Measurements from ENCODE around the gene TPBGL.

GRCh38 chr11:75280227-75280701, 39.7 kb downstream of the TPBGL start:
- TF ChIP-seq, protein P1, sequence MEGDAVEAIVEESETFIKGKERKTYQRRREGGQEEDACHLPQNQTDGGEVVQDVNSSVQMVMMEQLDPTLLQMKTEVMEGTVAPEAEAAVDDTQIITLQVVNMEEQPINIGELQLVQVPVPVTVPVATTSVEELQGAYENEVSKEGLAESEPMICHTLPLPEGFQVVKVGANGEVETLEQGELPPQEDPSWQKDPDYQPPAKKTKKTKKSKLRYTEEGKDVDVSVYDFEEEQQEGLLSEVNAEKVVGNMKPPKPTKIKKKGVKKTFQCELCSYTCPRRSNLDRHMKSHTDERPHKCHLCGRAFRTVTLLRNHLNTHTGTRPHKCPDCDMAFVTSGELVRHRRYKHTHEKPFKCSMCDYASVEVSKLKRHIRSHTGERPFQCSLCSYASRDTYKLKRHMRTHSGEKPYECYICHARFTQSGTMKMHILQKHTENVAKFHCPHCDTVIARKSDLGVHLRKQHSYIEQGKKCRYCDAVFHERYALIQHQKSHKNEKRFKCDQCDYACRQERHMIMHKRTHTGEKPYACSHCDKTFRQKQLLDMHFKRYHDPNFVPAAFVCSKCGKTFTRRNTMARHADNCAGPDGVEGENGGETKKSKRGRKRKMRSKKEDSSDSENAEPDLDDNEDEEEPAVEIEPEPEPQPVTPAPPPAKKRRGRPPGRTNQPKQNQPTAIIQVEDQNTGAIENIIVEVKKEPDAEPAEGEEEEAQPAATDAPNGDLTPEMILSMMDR (IDR thresholded peaks at IDR 0.05; ENCODE audit: insufficient read depth, low read depth, low read length), result peak; percentile 91
- no peak for TF ChIP-seq EZH2 (IDR thresholded peaks at IDR 0.05; ENCODE audit: insufficient read depth, low read length)

Data from astrocyte (in vitro differentiated cells and primary cell).